Kidney epithelial cell (primary cell): ENCODE results near the gene ACER1. TPM values are rescaled to one million over a fixed set of nuclear protein-coding genes. Genes with fewer than 3 reads are reported as not detected.

ENCODE experiments used
- DNase-seq: peaks from one replicate; pipeline ENCODE4 v3.0.0-alpha.2; 2010; ENCODE audit warnings: low read depth
- H3K27me3 ChIP-seq: 2 replicates; pipeline ENCODE4 v1.6.0; 2011; ENCODE audit warnings: low read length; ENCODE audit not compliant: control insufficient read depth, insufficient read depth
- H3K36me3 ChIP-seq: 2 replicates; pipeline ENCODE4 v1.5.1; 2011; ENCODE audit warnings: low read length; ENCODE audit not compliant: control insufficient read depth, insufficient read depth
- H3K4me3 ChIP-seq: 2 replicates; pipeline ENCODE4 v1.5.1; 2011; ENCODE audit warnings: low read depth, mild to moderate bottlenecking, control low read depth, low read length
- total RNA-seq: library from RNA; depleted of rRNA; stranded (reverse); fragments of >200 nt; gene quantifications from 2 replicates; pipeline ENCODE4 v1.2.3, GENCODE V29; 2015
- TF ChIP-seq, protein P1 (sequence below): IDR thresholded peaks from 2 replicates; pipeline ENCODE4 v1.5.1; 2011; ENCODE audit warnings: mild to moderate bottlenecking, moderate library complexity, low read length, control low read depth, inconsistent platforms; ENCODE audit not compliant: insufficient read depth, poor library complexity, severe bottlenecking

Gene ACER1
- total RNA-seq, 1 donor from 2014 or later = not detected

DNA sequence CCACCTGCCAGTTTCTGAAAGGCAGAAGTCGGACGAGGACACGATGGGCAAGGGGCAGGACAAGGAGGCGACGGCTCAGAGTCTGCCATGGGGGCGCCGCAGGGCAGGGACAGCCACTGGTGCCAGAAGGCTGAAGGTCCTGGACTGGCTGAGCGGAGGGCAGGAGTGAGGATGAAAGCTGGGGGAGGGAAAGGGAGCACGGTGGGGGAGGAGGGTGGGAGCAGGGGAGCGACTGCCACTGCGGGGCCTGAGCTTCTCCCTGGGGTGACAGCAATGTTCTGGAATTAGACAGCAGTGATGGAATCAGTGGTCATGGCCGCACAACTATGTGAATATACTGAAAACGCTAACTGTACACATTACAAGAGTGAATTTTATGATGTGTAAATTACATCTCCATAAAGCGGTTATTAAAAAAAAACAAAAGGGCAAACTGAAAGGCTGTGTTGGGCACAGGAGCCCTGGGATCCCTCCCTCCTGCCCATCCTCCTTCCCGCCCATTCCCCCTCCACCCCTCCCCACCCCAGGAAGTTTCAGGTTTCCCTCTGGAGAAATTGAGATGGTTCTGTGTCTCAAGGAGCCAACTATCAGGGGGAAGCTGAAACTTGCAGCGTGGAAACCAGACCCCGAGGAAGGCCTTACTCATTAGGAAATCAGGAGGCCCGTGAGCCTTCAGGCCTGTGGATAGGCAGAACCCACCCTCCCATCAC is 69.5 kb downstream of the ACER1 start:
- Histone ChIP-seq H3K36me3 (peaks cover 5% of the 10 kb centered on the region), H3K27me3 (no peaks in the 10 kb centered on the region), H3K4me3 (no peak overlapping the region)
- DNase-seq = no peak
- TF ChIP-seq, protein P1, sequence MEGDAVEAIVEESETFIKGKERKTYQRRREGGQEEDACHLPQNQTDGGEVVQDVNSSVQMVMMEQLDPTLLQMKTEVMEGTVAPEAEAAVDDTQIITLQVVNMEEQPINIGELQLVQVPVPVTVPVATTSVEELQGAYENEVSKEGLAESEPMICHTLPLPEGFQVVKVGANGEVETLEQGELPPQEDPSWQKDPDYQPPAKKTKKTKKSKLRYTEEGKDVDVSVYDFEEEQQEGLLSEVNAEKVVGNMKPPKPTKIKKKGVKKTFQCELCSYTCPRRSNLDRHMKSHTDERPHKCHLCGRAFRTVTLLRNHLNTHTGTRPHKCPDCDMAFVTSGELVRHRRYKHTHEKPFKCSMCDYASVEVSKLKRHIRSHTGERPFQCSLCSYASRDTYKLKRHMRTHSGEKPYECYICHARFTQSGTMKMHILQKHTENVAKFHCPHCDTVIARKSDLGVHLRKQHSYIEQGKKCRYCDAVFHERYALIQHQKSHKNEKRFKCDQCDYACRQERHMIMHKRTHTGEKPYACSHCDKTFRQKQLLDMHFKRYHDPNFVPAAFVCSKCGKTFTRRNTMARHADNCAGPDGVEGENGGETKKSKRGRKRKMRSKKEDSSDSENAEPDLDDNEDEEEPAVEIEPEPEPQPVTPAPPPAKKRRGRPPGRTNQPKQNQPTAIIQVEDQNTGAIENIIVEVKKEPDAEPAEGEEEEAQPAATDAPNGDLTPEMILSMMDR = no peak

DNA sequence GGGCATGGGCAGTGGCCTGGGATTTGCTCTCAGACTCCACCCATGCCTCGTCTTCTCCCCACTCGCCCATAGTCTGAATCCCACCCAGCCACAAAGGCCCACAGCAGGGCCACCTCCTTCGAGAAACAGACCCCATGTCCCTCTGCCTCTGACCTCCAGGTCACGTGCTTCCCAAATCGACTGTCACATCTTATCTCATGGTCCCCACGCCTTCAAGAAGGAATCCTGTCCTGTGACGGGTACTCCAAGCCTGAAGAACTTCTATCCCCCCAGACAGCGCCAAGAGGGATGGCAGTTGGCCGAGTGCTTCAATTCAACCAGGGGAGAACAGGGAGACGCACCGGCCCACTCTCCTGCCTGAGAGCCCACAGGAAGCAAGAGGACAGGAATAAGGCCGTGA is 70.1 kb downstream of the ACER1 start:
- peaks cover 5% of the 10 kb centered on the region for H3K36me3 ChIP-seq
- no peak for DNase-seq
- no peaks in the 10 kb centered on the region for H3K27me3 ChIP-seq
- TF ChIP-seq, protein P1 = no peak
- H3K4me3 ChIP-seq = no peak overlapping the region

DNA sequence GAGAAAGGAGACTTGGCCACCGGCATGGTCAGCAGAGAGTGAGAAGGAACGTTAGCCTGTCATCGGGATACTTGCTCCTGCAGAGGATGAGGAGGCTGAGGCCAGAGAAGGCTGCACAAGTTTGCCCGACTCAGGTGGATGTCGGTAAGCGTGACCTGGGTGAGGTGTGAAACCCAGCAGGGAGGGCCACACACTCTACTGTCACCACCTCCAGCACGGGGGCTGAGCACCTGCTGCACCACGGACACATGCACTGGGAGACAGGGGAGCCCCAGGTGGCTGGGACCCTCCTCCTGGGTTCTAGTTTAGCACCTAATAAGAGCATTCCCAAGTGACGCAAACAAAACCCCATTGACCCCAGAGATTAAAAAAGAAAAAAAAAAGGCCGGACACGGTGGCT is 70.9 kb downstream of the ACER1 start:
- peaks cover 5% of the 10 kb centered on the region for H3K36me3 ChIP-seq

DNA sequence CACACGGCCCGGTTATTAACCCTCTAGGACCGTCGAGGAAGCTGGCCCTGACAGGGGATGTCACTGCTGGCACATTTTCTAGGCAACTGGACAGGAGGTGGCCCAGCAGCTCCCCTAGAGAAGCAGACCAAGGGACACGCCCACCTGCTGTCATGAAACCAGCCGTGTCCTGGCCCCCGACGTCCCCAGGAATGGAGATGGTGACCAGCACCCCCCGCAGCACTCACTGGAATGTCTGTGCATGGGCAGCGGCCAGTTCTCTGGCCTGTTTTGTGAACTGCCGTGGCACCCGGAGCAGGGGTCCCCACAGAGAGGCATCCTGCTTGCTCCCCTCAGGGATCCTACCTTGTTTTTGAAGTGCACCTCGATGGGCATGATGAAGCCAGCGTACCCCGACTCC is 71.5 kb downstream of the ACER1 start:
- DNase-seq = no peak
- Histone ChIP-seq H3K27me3 (no peaks in the 10 kb centered on the region), H3K4me3 (no peak overlapping the region), H3K36me3 (peaks cover 5% of the 10 kb centered on the region)
- TF ChIP-seq, protein P1 = no peak

More for the DNA sequence above, 70.9 kb downstream of the ACER1 start:
- TF ChIP-seq, protein P1 = no peak
- no peaks in the 10 kb centered on the region for H3K27me3 ChIP-seq
- no peak for DNase-seq
- H3K4me3 ChIP-seq = no peak overlapping the region

DNA sequence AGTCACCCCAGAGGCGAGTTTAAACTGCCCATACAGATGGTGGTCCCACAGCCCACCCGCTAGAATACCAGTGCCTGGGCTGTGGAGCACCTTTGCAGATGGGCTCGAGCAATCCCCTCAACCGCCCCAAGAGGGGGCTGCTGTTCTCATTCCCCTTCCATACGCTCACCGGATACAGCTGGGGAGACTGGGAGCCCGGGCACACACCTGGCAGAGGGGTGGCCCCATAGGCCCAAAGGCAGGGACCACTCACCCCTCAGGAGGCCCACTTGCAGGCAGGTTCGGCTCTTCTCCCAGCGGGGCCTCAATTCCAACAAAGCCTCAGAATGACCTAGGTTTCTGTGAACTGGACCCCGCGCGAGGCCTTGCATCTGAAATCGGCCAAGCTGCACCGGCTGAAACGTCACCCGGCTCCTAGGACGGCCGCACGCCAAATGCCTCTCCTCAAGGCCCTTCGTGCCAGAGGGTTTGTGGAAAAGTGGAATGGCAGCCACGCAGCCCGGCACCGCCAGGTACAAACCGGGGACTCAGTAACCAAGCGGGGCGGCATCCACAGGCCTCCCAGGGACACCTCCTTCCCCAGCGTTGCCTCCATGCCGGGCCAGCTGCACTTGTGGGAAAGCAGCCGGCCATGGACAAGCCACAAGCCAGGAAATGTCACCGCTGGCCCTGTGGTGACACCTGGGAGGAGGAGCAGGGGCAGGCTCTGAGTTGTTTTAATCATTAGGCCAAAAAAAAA is 72.3 kb downstream of the ACER1 start:
- DNase-seq = no peak
- Histone ChIP-seq H3K27me3 (no peaks in the 10 kb centered on the region), H3K36me3 (peaks cover 5% of the 10 kb centered on the region), H3K4me3 (no peak overlapping the region)
- TF ChIP-seq, protein P1 = peak; percentile 71
